ENCODE results near the gene ZDHHC11B.
"Not testable (repeated sequence)": the region's sequence is repeated elsewhere in the genome, so short reads cannot be mapped to it uniquely, and the experiment has no call there.

The ZDHHC11B gene

GRCh38 chr5:754143-754632 is 30.3 kb downstream of the ZDHHC11B start:
- H2BK5ac ChIP-seq (ENCODE audit: low read depth, low read length, poor library complexity); H2BK120ac ChIP-seq (ENCODE audit: insufficient read depth, low read length, poor library complexity); H3K9me3 ChIP-seq (ENCODE audit: insufficient read depth, low read depth, low read length); DNase-seq; H3K23ac ChIP-seq (ENCODE audit: low read length); H4K12ac ChIP-seq (ENCODE audit: low read depth, low read length); H4K91ac ChIP-seq (ENCODE audit: low read depth, low read length); H2AFZ ChIP-seq (ENCODE audit: insufficient read depth, low read length, poor library complexity); H3K27ac ChIP-seq (ENCODE audit: low read depth, low read length); H3K14ac ChIP-seq (ENCODE audit: low read length); H3K9ac ChIP-seq (ENCODE audit: low read length); H3K36me3 ChIP-seq (ENCODE audit: control insufficient read depth in 1 of 2, insufficient read depth in 2 of 2, low read length in 2 of 2); H3K27me3 ChIP-seq (ENCODE audit: insufficient read depth, low read length); H3K4me2 ChIP-seq (ENCODE audit: low read length); H3K79me1 ChIP-seq (ENCODE audit: low read length); H3K4me1 ChIP-seq (ENCODE audit: control insufficient read depth in 1 of 2, insufficient read depth in 2 of 2, low read length in 2 of 2); H3K79me2 ChIP-seq (ENCODE audit: control insufficient read depth, insufficient read depth, low read length, poor library complexity); H3K4me3 ChIP-seq (ENCODE audit: low read depth, low read length); H2AK5ac ChIP-seq (ENCODE audit: low read length); H3K4ac ChIP-seq (ENCODE audit: low read depth, low read length); H2BK12ac ChIP-seq (ENCODE audit: low read length); H3K18ac ChIP-seq (ENCODE audit: low read length); H4K8ac ChIP-seq (ENCODE audit: low read depth, low read length): not testable (repeated sequence)
- WGBS (ENCODE audit: extremely low coverage, insufficient coverage, insufficient read length), result no CpG with 5 or more reads among the region's 16 CpGs

DNA sequence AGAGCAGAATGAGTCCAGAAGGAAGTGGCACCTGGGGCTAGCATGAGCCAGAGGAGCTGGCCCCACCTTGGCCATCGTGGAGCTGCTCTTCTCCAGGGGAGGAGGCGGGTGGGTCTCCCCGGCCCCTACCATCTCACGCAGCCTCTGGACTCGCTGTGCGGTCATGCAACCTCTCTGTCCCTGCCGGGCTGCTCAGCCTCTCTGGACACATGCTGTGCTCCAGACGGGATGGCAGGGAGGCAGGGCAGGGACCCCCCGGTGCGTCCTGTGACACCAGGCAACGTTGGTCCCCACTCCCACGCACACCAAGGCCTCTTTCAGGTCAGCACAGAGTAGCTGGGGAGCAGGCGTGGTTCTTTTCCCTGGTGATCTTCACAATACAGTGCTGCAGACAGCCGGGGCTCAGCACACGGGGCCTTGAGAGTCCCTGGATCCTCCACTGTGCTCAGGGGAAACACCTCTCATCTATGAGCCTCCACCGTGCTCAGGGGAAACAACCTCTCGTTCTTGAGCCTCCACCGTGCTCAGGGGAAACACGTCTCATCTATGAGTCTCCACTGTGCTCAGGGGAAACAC is 30.9 kb downstream of the ZDHHC11B start:
- not testable (repeated sequence) for H2BK12ac ChIP-seq (ENCODE audit: low read length); H3K4me1 ChIP-seq (ENCODE audit: control insufficient read depth in 1 of 2, insufficient read depth in 2 of 2, low read length in 2 of 2); H4K91ac ChIP-seq (ENCODE audit: low read depth, low read length); H2BK120ac ChIP-seq (ENCODE audit: insufficient read depth, low read length, poor library complexity); H3K9ac ChIP-seq (ENCODE audit: low read length); H3K27me3 ChIP-seq (ENCODE audit: insufficient read depth, low read length); H3K18ac ChIP-seq (ENCODE audit: low read length); H4K12ac ChIP-seq (ENCODE audit: low read depth, low read length); H3K4me2 ChIP-seq (ENCODE audit: low read length); H4K8ac ChIP-seq (ENCODE audit: low read depth, low read length); H2AFZ ChIP-seq (ENCODE audit: insufficient read depth, low read length, poor library complexity); H2AK5ac ChIP-seq (ENCODE audit: low read length); H3K14ac ChIP-seq (ENCODE audit: low read length); H3K79me2 ChIP-seq (ENCODE audit: control insufficient read depth, insufficient read depth, low read length, poor library complexity); DNase-seq; H3K23ac ChIP-seq (ENCODE audit: low read length); H2BK5ac ChIP-seq (ENCODE audit: low read depth, low read length, poor library complexity); H3K79me1 ChIP-seq (ENCODE audit: low read length); H3K4me3 ChIP-seq (ENCODE audit: low read depth, low read length); H3K4ac ChIP-seq (ENCODE audit: low read depth, low read length); H3K9me3 ChIP-seq (ENCODE audit: insufficient read depth, low read depth, low read length); H3K36me3 ChIP-seq (ENCODE audit: control insufficient read depth in 1 of 2, insufficient read depth in 2 of 2, low read length in 2 of 2); H3K27ac ChIP-seq (ENCODE audit: low read depth, low read length)
- WGBS (ENCODE audit: extremely low coverage, insufficient coverage, insufficient read length), result no CpG with 5 or more reads among the region's 19 CpGs

GRCh38 chr5:752532-753115 is 31.9 kb downstream of the ZDHHC11B start:
- H3K4me2 ChIP-seq (ENCODE audit: low read length); H2AK5ac ChIP-seq (ENCODE audit: low read length); H3K9ac ChIP-seq (ENCODE audit: low read length); H3K4me3 ChIP-seq (ENCODE audit: low read depth, low read length); H2BK120ac ChIP-seq (ENCODE audit: insufficient read depth, low read length, poor library complexity); H4K91ac ChIP-seq (ENCODE audit: low read depth, low read length); H3K36me3 ChIP-seq (ENCODE audit: control insufficient read depth in 1 of 2, insufficient read depth in 2 of 2, low read length in 2 of 2); H2AFZ ChIP-seq (ENCODE audit: insufficient read depth, low read length, poor library complexity); DNase-seq; H3K4ac ChIP-seq (ENCODE audit: low read depth, low read length); H3K4me1 ChIP-seq (ENCODE audit: control insufficient read depth in 1 of 2, insufficient read depth in 2 of 2, low read length in 2 of 2); H4K12ac ChIP-seq (ENCODE audit: low read depth, low read length); H3K14ac ChIP-seq (ENCODE audit: low read length); H3K79me2 ChIP-seq (ENCODE audit: control insufficient read depth, insufficient read depth, low read length, poor library complexity); H4K8ac ChIP-seq (ENCODE audit: low read depth, low read length); H3K27me3 ChIP-seq (ENCODE audit: insufficient read depth, low read length); H2BK5ac ChIP-seq (ENCODE audit: low read depth, low read length, poor library complexity); H3K27ac ChIP-seq (ENCODE audit: low read depth, low read length); H3K9me3 ChIP-seq (ENCODE audit: insufficient read depth, low read depth, low read length); H3K23ac ChIP-seq (ENCODE audit: low read length); H2BK12ac ChIP-seq (ENCODE audit: low read length); H3K18ac ChIP-seq (ENCODE audit: low read length); H3K79me1 ChIP-seq (ENCODE audit: low read length): not testable (repeated sequence)
- WGBS (ENCODE audit: extremely low coverage, insufficient coverage, insufficient read length), result no CpG with 5 or more reads among the region's 20 CpGs

GRCh38 chr5:751992-752391 is 32.5 kb downstream of the ZDHHC11B start:
- not testable (repeated sequence) for H3K4ac ChIP-seq (ENCODE audit: low read depth, low read length); H2BK5ac ChIP-seq (ENCODE audit: low read depth, low read length, poor library complexity); H2BK12ac ChIP-seq (ENCODE audit: low read length); H4K8ac ChIP-seq (ENCODE audit: low read depth, low read length); H3K79me1 ChIP-seq (ENCODE audit: low read length); H3K4me2 ChIP-seq (ENCODE audit: low read length); H4K12ac ChIP-seq (ENCODE audit: low read depth, low read length); H3K79me2 ChIP-seq (ENCODE audit: control insufficient read depth, insufficient read depth, low read length, poor library complexity); H3K27ac ChIP-seq (ENCODE audit: low read depth, low read length); H3K23ac ChIP-seq (ENCODE audit: low read length); H3K18ac ChIP-seq (ENCODE audit: low read length); H4K91ac ChIP-seq (ENCODE audit: low read depth, low read length); H2BK120ac ChIP-seq (ENCODE audit: insufficient read depth, low read length, poor library complexity); DNase-seq; H2AK5ac ChIP-seq (ENCODE audit: low read length); H3K4me3 ChIP-seq (ENCODE audit: low read depth, low read length); H3K36me3 ChIP-seq (ENCODE audit: control insufficient read depth in 1 of 2, insufficient read depth in 2 of 2, low read length in 2 of 2); H3K14ac ChIP-seq (ENCODE audit: low read length); H3K4me1 ChIP-seq (ENCODE audit: control insufficient read depth in 1 of 2, insufficient read depth in 2 of 2, low read length in 2 of 2); H3K9ac ChIP-seq (ENCODE audit: low read length); H2AFZ ChIP-seq (ENCODE audit: insufficient read depth, low read length, poor library complexity); H3K27me3 ChIP-seq (ENCODE audit: insufficient read depth, low read length); H3K9me3 ChIP-seq (ENCODE audit: insufficient read depth, low read depth, low read length)
- no CpG with 5 or more reads among the region's 8 CpGs for WGBS (ENCODE audit: extremely low coverage, insufficient coverage, insufficient read length)
